ENCODE data around the gene PLXDC2.

DNA sequence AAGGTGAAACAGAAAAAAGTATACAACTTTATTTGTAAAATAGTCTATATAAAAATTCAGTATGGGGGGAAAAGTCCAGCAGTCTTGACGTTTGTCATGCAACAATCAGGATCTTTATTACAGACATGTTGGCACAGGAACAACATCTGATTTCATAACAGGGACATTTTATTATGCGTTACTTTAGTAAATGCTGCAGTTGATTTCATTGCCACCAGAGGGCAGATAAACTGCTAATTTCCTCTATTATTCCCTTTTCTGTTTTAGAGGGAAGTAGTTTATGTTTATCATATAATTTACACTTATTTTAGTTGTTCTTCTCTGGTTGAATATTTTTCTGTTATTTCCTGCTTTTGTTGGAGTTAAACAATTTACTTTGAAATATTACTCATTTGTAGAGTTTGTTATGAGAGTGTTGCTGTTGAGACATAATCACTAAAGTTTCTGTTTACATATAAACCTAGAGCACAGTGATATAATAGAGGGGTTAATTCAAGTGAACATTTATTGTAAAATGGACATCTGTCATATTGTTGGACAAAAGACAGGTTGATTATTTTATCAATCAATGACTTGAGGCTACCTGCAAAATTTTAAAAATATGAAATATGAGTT is 3.3 kb downstream of the PLXDC2 start:
- TF ChIP-seq POLR2A (IDR thresholded peaks at IDR 0.05), result no peak
- TF ChIP-seq, protein P1, sequence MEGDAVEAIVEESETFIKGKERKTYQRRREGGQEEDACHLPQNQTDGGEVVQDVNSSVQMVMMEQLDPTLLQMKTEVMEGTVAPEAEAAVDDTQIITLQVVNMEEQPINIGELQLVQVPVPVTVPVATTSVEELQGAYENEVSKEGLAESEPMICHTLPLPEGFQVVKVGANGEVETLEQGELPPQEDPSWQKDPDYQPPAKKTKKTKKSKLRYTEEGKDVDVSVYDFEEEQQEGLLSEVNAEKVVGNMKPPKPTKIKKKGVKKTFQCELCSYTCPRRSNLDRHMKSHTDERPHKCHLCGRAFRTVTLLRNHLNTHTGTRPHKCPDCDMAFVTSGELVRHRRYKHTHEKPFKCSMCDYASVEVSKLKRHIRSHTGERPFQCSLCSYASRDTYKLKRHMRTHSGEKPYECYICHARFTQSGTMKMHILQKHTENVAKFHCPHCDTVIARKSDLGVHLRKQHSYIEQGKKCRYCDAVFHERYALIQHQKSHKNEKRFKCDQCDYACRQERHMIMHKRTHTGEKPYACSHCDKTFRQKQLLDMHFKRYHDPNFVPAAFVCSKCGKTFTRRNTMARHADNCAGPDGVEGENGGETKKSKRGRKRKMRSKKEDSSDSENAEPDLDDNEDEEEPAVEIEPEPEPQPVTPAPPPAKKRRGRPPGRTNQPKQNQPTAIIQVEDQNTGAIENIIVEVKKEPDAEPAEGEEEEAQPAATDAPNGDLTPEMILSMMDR (IDR thresholded peaks at IDR 0.05), result peak in 5 of 6 experiments; percentile 52 to 94 (median 87)

Data from Peyer's patch (tissue), 4 donors.